Fibroblast of lung (primary cell): Measurements from ENCODE around the gene SLC22A4. TPM values are rescaled to one million over a fixed set of nuclear protein-coding genes. Genes with fewer than 3 reads are reported as not detected.

Experiments used
- DNase-seq, 2 donors: peaks; one replicate each; pipeline versions ENCODE4 v3.0.0 to v3.0.0-alpha.2; 2010; ENCODE audit warnings: low read depth in 2 of 2
- H2AFZ ChIP-seq: 2 replicates; pipeline ENCODE4 v1.5.1; 2012; ENCODE audit warnings: low read length, control low read depth, inconsistent platforms
- H3K27ac ChIP-seq: 2 replicates; pipeline ENCODE4 v1.5.1; 2011; ENCODE audit warnings: low read length, control low read depth; ENCODE audit not compliant: insufficient read depth
- H3K27me3 ChIP-seq: 2 replicates; pipeline ENCODE4 v1.5.1; 2011; ENCODE audit warnings: mild to moderate bottlenecking, low read length; ENCODE audit not compliant: control insufficient read depth, insufficient read depth
- H3K36me3 ChIP-seq: 2 replicates; pipeline ENCODE4 v1.5.1; 2011; ENCODE audit warnings: low read length; ENCODE audit not compliant: control insufficient read depth, insufficient read depth
- H3K4me1 ChIP-seq: 2 replicates; pipeline ENCODE4 v1.5.1; 2011; ENCODE audit warnings: low read length; ENCODE audit not compliant: control insufficient read depth, insufficient read depth; ENCODE audit errors: extremely low read depth
- H3K4me2 ChIP-seq: 2 replicates; pipeline ENCODE4 v1.5.1; 2011; ENCODE audit warnings: low read length, control low read depth; ENCODE audit not compliant: insufficient read depth; ENCODE audit errors: extremely low read depth
- H3K4me3 ChIP-seq, 4 experiments: fragments of 200-600 bp in 1 of 4; sonication (generic) in 1 of 4; replicated peaks in 1 of 4; 2 replicates each; pipeline ENCODE4 v1.5.1; 2011 to 2016; ENCODE audit warnings: low read length in 4 of 4, low read depth in 3 of 4, mild to moderate bottlenecking in 3 of 4, control low read depth in 2 of 4, inconsistent platforms in 1 of 4, mixed read lengths in 1 of 4; ENCODE audit not compliant: insufficient read depth in 1 of 4; ENCODE audit errors: control extremely low read depth in 1 of 4
- H3K79me2 ChIP-seq: 2 replicates; pipeline ENCODE4 v1.5.1; 2012; ENCODE audit warnings: mild to moderate bottlenecking, low read length, inconsistent platforms; ENCODE audit not compliant: control insufficient read depth, insufficient read depth
- H3K9ac ChIP-seq: 2 replicates; pipeline ENCODE4 v1.5.1; 2011; ENCODE audit warnings: mild to moderate bottlenecking, low read length, control low read depth; ENCODE audit not compliant: insufficient read depth
- H3K9me3 ChIP-seq: 2 replicates; pipeline ENCODE4 v1.5.1; 2012; ENCODE audit warnings: low read depth, low read length; ENCODE audit not compliant: control insufficient read depth, insufficient read depth
- H4K20me1 ChIP-seq: 2 replicates; pipeline ENCODE4 v1.5.1; 2011; ENCODE audit warnings: low read length; ENCODE audit not compliant: control insufficient read depth, insufficient read depth; ENCODE audit errors: extremely low read depth
- EZH2 ChIP-seq: IDR thresholded peaks from 2 replicates; pipeline ENCODE4 v1.5.1; 2012; ENCODE audit warnings: low read length, control low read depth, mild to moderate bottlenecking; ENCODE audit errors: missing control alignments
- polyA minus RNA-seq: library from RNA; depleted of rRNA, polyadenylated mRNA; stranded (reverse); fragments of >200 nt; gene quantifications from 2 replicates; pipeline ENCODE4 v1.2.3, GENCODE V29; 2011; ENCODE audit warnings: low replicate concordance
- polyA plus RNA-seq, 2 donors: library from polyadenylated mRNA; depleted of rRNA in 1 of 2; stranded (reverse) in 1 of 2; unstranded in 1 of 2; fragments of >200 nt; gene quantifications; 2 replicates each; pipeline ENCODE4 v1.2.1, GENCODE V29; 2011 to 2012; ENCODE audit warnings: missing spikeins in 1 of 2
- total RNA-seq: library from RNA; depleted of rRNA; stranded (reverse); fragments of >200 nt; gene quantifications from 2 replicates; pipeline ENCODE4 v1.2.1, GENCODE V29; 2014
- TF ChIP-seq, protein P1 (sequence below), 2 donors: IDR thresholded peaks in 1 of 2; conservative IDR thresholded peaks in 1 of 2; 1 replicate in 1 of 2; 2 replicates in 1 of 2; pipeline ENCODE4 v1.5.1; 2011 to 2012; ENCODE audit warnings: low read length in 2 of 2, control low read depth in 1 of 2, inconsistent platforms in 1 of 2, low read depth in 1 of 2, mild to moderate bottlenecking in 1 of 2

The SLC22A4 gene
- total RNA-seq (1.3 and 4.1 TPM in 2 replicates), polyA plus RNA-seq (1.1 and 3.4 TPM in 2 replicates), polyA minus RNA-seq (5.7 TPM in 1 of 2 replicates, not detected in the other)
- polyA plus RNA-seq (2012): 0.69 and 2.3 TPM in 2 replicates

DNA sequence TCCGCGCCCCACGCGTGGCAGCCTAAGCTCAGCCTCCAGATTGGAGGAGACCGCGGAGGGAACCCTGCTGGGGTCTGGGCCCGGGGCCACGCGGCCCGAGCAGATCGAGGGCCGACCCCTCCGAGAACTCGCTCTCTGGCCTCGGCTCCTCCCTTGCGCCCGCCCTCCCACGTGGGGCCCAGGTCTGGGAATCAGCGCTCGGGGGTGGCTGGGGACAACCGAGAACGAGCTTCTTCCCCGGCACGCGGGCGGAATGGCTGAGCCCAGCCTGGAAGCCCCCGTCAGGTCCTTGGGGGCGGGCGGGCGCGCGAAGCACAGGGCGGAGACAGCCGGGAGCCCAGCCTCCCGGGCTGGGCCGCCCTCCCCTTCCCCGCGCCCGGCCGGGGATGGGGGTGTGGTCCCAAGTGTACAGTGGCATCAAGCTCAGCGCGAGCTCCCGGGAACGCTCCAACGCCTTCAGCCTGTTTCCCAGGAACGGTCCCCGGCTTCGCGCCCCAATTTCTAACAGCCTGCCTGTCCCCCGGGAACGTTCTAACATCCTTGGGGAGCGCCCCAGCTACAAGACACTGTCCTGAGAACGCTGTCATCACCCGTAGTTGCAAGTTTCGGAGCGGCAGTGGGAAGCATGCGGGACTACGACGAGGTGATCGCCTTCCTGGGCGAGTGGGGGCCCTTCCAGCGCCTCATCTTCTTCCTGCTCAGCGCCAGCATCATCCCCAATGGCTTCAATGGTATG lies at the start of gene SLC22A4:
Gene SLC22A4 (plus strand): TSS at position 403 of the 736 bp plus-strand sequence. CDS start 223 bp downstream, at position 626.
- Histone ChIP-seq H2AFZ (peak within 1 kb of the TSS; percentile 75), H3K4me3 (peak within 1 kb of the TSS; percentile 54 to 70 (median 58)), H3K4me2 (peak within 1 kb of the TSS; percentile 85), H3K36me3 (no peaks in the 10 kb centered on the region), H3K9ac (peak within 1 kb of the TSS; percentile 91), H3K27me3 (no peaks in the 10 kb centered on the region), H3K4me1 (peaks cover 4% of the 10 kb centered on the region), H3K79me2 (peaks cover 9% of the 10 kb centered on the region), H3K9me3 (no peaks in the 10 kb centered on the region), H4K20me1 (no peaks in the 10 kb centered on the region), H3K27ac (peak within 1 kb of the TSS; percentile 90)
- TF ChIP-seq, protein P1, sequence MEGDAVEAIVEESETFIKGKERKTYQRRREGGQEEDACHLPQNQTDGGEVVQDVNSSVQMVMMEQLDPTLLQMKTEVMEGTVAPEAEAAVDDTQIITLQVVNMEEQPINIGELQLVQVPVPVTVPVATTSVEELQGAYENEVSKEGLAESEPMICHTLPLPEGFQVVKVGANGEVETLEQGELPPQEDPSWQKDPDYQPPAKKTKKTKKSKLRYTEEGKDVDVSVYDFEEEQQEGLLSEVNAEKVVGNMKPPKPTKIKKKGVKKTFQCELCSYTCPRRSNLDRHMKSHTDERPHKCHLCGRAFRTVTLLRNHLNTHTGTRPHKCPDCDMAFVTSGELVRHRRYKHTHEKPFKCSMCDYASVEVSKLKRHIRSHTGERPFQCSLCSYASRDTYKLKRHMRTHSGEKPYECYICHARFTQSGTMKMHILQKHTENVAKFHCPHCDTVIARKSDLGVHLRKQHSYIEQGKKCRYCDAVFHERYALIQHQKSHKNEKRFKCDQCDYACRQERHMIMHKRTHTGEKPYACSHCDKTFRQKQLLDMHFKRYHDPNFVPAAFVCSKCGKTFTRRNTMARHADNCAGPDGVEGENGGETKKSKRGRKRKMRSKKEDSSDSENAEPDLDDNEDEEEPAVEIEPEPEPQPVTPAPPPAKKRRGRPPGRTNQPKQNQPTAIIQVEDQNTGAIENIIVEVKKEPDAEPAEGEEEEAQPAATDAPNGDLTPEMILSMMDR (conservative IDR thresholded peaks at IDR 0.05 in 1 of 2, IDR thresholded peaks at IDR 0.05 in 1 of 2; ENCODE audit: low read depth in 1 of 2, low read length in 2 of 2): no peak
- TF ChIP-seq EZH2: no peak
- DNase-seq: peak; percentile 91 to 94

DNA sequence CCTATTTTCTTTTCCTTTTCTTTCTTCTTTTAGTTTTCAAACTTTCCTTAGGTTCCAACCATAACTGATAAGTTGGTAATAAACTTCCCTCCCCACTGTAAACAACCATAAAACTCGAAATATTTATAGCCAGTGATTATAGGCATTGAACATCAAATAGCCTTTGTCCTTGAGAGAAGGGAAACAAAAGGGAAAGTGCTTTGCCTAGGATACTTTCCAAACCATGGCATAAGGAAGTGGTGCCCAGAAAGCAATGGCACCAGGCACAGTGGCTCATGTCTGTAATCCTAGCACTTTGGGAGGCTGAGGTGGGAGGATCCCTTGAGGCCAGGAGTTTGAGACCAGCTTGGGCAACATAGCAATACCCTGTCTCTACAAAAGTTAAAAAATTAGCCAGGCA lies 48.6 kb upstream of the SLC22A4 start:
- no peak overlapping the region for H3K4me2 ChIP-seq
- H3K9me3 ChIP-seq: no peaks in the 10 kb centered on the region
- DNase-seq: no peak
- H2AFZ ChIP-seq: no peak overlapping the region
- TF ChIP-seq EZH2: no peak
- TF ChIP-seq, protein P1 (conservative IDR thresholded peaks at IDR 0.05 in 1 of 2, IDR thresholded peaks at IDR 0.05 in 1 of 2; ENCODE audit: low read depth in 1 of 2, low read length in 2 of 2): no peak
- no peaks in the 10 kb centered on the region for H3K27me3 ChIP-seq
- H3K79me2 ChIP-seq: no peaks in the 10 kb centered on the region
- H3K27ac ChIP-seq: no peak overlapping the region
- no peaks in the 10 kb centered on the region for H3K4me1 ChIP-seq
- H3K9ac ChIP-seq: no peak overlapping the region
- H3K36me3 ChIP-seq: no peaks in the 10 kb centered on the region
- no peaks in the 10 kb centered on the region for H4K20me1 ChIP-seq
- no peak overlapping the region for H3K4me3 ChIP-seq

DNA sequence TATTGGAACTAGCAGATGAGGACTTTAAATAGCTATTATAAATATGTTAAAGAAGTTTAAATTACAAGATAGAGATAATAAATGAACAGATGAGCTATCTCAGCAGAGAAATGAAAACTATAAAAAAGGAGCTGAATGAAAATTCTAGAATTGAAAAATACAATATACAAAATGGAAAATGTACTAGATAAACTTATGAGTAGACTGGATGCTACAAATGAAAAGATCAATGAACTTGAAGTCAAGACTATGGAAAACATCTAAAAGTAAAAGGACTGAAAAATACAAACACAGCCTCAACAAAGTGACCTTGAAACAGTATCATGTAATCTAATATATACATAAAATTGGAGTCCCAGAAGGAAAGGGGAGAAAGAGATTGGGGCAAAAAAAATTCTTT lies 47.4 kb upstream of the SLC22A4 start:
- Histone ChIP-seq H3K4me2 (no peak overlapping the region), H3K4me3 (no peak overlapping the region), H3K27me3 (no peaks in the 10 kb centered on the region), H3K9me3 (no peaks in the 10 kb centered on the region), H3K36me3 (no peaks in the 10 kb centered on the region), H3K79me2 (no peaks in the 10 kb centered on the region), H3K4me1 (no peaks in the 10 kb centered on the region), H3K9ac (no peak overlapping the region), H2AFZ (no peak overlapping the region), H3K27ac (no peak overlapping the region), H4K20me1 (no peaks in the 10 kb centered on the region)
- no peak for DNase-seq
- TF ChIP-seq, protein P1 (conservative IDR thresholded peaks at IDR 0.05 in 1 of 2, IDR thresholded peaks at IDR 0.05 in 1 of 2; ENCODE audit: low read depth in 1 of 2, low read length in 2 of 2): no peak
- TF ChIP-seq EZH2: no peak
